ENCODE measurements around the gene GNG7.
A peak's percentile ranks its signal among the peaks of the same experiment; 100 is the strongest.
"Not testable (repeated sequence)": the region's sequence is repeated elsewhere in the genome, so short reads cannot be mapped to it uniquely, and the experiment has no call there.

The GNG7 gene

GRCh38 chr19:2594319-2594718 is 108.2 kb downstream of the GNG7 start:
- DNase-seq, result no peak

- DNase-seq, result no peak
Observed at GRCh38 chr19:2592824-2593223, 109.7 kb downstream of the GNG7 start.

- DNase-seq, result no peak
Observed at GRCh38 chr19:2591537-2592291, 110.8 kb downstream of the GNG7 start.

- no peak for DNase-seq
Observed at GRCh38 chr19:2590630-2591399, 111.7 kb downstream of the GNG7 start.

GRCh38 chr19:2589441-2589840 is 113.1 kb downstream of the GNG7 start:
- DNase-seq, result no peak

GRCh38 chr19:2588081-2588777 is 114.3 kb downstream of the GNG7 start:
- no peak for DNase-seq

- no peak for DNase-seq
Observed at GRCh38 chr19:2587001-2587719, 115.3 kb downstream of the GNG7 start.

- DNase-seq, result no peak
Observed at GRCh38 chr19:2586196-2586595, 116.3 kb downstream of the GNG7 start.

GRCh38 chr19:2584002-2584401 is 118.5 kb downstream of the GNG7 start:
- no peak for DNase-seq

GRCh38 chr19:2582984-2583956 is 119.2 kb downstream of the GNG7 start:
- no peak for DNase-seq

- DNase-seq, result not testable (repeated sequence)
Observed at GRCh38 chr19:2580396-2580795, 122.1 kb downstream of the GNG7 start.

GRCh38 chr19:2579678-2580280 is 122.7 kb downstream of the GNG7 start:
- no peak for DNase-seq

- peak; percentile 89 for DNase-seq
Observed at GRCh38 chr19:2578901-2579677, 123.4 kb downstream of the GNG7 start.

- peak; percentile 39 for DNase-seq
Observed at GRCh38 chr19:2578391-2578890, 124.1 kb downstream of the GNG7 start.

- DNase-seq, result no peak
Observed at GRCh38 chr19:2577722-2578335, 124.7 kb downstream of the GNG7 start.

GRCh38 chr19:2575734-2576481 is 126.6 kb downstream of the GNG7 start:
- DNase-seq, result peak; percentile 84

GRCh38 chr19:2574971-2575630 is 127.4 kb downstream of the GNG7 start:
- DNase-seq, result no peak

GRCh38 chr19:2574478-2574931 is 128.0 kb downstream of the GNG7 start:
- no peak for DNase-seq

All from T1000 (cell line).